GM19397 (cell line): Measurements from ENCODE around the gene GSK3A.

Source experiments
- ATAC-seq: cut with Tn5 transposase; IDR thresholded peaks from one replicate; pipeline ENCODE4 v1.9.1; 2021; ENCODE audit warnings: mild to moderate bottlenecking, moderate library complexity; ENCODE audit not compliant: unreplicated experiment

Gene GSK3A

DNA sequence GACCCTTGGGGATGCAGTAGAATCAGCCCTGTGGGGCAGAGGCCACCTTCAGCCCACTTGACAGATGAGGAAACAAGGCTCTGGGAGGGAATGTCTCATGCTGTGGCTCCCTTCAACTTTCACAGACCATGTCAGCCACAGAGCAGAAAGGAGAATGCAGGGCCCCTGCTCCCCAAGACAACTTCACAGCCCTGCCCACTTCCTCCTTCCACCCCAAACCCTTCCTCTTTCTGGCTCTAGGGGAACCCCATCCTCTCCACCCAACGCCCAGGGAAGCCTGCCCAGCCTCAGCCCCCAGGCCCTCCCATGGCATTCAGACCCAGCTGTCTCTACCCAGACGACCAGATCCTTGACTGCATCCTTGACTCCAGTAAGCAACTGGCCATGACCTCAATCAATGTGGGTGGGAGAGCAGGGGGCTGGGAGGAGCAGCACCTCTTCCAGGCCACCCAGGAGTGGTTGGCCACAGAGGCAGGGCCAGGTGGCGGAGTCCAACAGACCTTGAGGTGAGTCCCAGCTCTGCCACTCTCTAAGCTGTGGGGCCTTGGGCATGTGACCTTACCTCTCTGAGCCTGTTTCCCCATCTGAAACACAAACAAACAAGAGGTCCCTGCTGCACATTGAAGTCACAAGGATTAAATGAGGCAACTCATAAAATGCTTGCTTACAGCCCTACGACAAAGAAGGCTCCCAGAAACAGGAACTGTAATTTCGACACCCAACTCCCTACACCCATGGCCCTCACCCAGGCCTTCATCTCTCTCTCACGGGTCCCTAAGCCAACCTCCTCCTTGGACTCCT lies 40.7 kb downstream of the GSK3A start:
- ATAC-seq = peak; percentile 33

DNA sequence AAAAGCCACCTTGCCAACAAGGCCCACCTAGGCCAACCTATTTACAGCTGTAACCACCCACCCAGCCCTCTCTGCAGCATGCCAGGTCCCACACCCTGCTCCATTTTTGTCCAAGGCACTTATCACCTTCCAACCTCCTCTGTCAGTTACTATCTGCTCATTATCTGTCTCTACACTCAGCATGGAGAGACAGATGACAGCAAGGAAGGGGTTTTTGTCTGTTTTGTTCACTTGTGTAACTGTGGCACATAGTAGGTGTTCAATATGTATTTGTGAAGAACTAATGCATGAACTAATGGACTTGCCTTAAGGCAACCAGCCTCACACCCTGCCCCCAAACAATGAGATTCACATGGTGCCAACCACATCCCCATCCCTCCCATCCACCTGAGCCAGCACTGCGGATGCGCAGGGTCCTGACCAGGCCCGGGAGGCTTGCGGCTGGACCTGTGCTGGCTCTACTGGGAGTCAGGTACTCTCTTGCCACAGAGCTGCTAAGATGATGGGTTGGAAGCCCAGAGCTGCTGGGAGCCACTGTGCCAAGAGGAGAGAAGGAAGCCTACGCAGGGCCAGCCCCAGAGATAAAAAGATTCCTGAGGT lies 42.2 kb downstream of the GSK3A start:
- ATAC-seq = no peak

DNA sequence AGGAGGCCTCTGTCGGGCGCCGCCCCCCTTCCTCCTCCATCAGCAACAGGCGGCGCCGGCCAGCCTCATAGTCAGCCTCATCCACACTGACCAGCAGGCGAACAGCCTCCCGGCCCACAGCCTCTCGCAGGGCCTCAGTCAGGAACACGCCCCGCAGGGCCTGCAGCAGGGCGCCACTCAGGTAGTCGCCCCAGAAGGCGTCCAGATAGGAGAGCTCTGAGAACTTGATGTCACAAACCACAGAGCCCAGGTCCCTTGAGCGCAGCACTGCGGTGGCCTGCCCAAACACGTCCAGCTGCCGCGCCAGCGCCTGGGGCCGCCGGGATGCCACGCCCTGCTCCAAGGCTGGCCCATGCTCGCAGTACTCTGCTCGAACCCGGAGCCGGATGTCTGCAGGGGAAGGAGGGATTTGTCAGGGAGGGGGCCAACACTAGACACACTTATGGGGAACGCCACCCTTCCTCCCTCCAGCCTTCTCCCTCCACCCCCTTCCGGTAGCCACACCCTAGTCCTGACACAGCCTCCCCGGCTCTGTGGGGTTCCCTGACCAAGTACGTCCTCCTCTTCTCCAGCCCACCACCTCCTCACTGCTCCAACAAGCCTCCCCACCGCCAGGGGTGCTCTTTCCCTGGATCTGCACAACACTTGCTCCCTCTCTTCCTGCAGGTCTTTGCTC lies 42.8 kb downstream of the GSK3A start:
- peak; percentile 39 for ATAC-seq

DNA sequence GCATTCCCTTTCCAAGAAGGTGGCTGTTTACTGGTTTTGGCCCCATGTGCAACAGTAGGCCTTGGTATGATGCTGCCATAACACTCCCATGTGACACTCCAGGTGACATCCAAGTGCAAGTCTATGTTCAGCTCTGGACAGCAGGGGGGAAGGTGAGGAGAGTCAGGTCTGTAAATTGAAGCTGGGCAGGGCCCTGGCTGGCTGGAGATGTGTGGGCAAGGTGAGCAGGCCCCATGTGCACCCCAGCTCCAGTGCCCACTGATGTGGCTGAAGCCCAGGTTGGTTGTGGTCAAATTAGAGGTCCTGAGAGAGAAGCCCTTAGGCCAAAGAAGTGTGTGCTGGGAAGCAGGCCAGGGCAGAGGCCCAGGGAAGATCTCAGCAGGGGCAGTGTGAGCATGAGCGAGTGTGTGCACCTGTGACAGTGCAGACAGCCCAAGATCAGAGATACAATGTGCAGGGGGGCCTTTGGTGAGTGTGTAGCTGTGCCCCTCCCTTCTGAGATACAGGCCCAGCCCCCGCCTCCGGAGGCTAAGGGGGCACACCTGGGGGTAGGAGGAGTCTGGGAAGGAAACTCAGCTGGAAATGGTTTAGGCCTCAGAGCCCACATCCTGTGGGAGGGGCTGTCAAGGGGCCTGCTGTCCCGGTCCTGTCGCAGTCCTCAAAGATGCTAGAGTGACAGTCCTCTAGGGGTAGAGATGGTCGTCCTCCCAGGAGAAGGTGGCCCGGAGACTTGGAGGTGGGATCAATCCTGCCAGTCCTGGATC lies 43.5 kb downstream of the GSK3A start:
- peak; percentile 53 for ATAC-seq

DNA sequence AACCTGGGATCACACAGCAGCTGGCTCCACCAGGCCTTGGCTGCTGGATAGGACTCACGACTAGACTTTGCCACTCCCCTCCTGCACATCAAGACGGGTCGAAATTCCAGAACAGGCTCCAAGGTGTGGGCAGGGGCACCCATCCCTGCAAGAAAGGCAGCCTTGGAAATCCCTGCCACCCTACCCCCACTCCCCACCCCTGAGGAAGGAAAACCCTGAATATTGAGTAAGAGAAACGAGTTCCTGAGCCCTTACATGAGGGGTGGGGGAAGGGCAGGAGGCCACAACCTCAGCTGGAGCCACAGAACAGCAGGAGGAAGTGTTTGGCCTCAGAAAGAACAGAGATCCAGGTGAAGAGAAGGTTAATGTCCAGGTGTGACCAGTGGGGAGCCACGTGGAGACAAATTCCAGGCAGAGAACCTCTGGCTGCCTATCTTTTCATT lies 45.0 kb downstream of the GSK3A start:
- ATAC-seq = no peak

DNA sequence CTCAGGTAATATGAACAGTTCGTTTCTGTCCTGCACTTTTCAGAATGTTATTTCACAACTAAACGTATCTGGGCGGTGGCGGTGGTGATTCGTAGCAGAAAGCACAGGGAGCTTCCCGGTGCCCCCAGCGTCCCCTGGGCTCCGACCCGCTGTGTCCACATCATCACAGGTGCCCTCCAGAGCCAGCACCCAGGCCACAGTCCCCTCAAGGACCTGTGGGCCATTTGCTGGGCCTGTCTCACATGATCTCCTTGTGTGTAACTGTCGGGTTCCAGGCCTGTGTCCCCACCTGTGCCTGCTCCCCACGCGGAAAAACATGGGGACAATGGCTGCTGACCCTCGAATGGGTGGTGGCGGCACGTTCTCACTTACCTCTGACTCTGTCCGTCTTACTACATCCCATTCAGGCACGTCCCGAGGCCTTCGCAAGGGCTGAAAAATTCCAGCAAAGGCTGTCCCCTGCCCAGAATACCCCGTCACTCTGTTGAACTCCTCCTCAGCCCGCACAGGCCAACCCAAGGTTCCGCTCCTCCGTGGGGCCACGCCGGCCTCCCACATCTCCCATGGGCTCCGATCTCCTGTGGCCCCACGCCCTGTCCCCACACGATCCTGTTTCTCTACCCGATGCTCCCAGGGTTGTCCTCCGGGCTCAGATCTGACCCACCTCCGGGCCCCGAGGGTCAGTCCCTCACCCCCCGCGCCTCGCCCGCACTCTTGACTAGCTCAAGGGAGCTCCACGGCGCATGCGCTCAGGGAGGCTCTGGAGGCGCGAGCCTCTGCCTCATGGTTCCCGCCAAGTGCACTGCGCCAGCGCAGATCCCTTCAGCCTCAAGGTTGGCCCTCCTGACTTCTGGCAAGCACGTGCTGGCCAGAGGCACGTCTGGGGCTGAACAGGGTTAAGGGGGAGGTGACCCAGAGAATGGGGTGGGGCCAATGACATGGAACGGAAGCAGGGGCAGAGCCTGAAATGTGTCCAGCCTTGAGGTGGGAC lies 46.1 kb downstream of the GSK3A start:
- ATAC-seq = no peak

DNA sequence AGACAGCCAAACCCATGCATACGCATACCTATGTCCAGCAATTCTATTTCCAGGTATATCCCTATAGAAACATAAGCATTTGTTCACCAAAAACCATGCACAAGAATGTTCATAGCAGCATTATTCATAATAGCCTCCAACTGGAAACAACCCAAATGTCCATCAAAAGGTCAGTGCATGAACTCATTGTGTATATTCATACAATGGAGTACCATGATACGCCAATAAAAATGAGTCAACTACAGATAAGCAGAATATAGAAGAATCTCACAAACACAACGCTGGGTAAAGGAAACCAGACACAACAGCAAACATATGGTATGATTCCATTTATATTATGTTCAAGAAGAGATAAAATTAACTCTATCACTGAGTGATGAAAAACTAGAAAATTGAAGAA lies 48.7 kb downstream of the GSK3A start:
- ATAC-seq = no peak

DNA sequence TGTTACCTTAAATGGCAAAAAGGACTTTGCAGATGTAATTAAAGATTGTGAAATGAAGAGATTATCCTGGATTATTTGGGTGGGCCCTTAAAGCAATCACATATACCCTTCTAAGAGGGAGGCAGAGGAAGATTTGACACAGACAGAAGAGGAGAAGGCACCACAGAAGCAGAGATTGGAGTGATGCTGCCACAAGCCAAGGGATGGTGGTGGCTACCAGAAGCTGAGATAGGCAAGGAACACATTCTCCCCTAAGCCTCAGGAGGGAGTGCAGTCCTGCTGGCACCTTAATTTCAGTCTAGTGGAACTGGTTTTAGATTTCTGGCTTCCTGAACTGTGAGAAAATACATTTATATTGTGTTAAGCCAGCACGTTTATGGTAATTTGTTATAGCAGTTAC lies 49.1 kb downstream of the GSK3A start:
- ATAC-seq = no peak

DNA sequence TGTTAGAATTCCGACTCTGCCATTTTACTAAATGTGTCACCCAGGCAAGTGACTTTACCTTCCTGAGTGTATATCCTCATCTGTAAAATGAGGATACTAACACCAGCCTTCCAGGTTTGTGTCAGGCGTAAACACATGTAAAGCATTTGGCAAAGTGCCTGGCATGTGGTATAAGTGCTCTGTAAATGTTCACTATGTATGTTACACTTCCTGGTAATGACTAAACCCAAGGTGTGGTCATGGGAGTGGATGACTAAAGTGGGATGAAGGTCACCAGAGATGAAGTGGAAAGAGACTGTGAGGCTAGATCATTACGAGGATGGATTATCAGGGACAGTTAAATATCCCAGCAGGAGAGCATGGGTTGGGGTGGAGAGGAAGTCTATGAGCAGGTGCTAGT lies 50.5 kb downstream of the GSK3A start:
- no peak for ATAC-seq

DNA sequence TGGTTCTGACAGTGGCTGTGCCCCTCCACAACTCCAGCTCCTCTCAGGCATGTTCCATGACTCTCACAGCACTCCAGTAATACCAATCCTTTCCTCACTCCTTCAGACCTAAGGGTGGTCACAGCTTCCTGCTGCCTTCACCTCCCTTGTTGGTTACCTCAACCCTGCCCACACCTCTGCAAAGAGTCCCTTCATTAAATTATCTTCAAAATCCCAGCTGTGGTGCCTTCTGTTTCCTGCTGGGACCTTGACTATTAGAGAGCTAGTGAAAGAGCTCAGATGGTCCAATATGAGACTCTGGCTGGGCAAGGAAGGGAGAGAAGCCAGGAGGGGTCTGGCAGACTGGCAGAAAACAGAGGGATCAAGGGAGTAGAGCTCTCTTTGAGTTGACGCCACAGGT lies 51.1 kb downstream of the GSK3A start:
- no peak for ATAC-seq

DNA sequence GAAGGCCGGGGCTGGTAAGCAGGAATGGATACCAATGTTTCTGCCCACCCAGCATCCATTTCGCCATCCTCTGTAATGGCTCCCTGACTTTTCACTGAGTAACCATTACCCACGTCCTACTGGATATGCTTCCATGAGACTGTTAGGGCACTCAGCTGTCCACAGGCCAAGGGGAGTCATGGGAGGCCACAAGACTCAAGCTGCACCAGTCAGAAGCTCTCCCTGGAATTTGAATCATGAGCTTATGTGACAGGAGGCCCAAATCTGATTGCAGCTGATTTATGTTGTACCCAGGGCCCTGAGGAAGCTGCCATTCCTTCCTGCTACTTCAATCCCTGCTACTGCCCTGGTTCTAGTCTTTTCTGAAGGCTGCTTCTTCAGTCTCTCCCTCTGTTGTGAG lies 53.3 kb downstream of the GSK3A start:
- no peak for ATAC-seq

DNA sequence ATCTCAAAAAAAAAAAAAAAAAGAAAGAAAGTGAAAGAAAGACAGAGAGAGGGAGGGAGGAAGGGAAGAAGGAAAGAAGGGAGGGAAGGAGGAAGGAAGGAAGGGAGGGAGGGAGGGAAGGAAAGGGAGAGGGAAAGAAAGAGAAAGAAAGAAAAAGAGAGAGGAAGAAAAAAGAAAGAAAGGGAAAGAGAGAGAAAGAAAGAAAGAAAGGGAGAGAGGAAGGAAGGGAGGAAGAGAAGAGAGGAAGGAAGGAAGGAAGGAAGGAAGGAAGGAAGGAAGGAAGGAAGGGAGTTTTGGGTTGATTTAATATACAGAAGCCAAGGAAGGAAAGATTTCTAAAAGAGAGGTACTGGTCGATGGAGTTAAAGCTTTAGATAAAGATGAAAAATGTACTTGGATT lies 53.7 kb downstream of the GSK3A start:
- no peak for ATAC-seq

DNA sequence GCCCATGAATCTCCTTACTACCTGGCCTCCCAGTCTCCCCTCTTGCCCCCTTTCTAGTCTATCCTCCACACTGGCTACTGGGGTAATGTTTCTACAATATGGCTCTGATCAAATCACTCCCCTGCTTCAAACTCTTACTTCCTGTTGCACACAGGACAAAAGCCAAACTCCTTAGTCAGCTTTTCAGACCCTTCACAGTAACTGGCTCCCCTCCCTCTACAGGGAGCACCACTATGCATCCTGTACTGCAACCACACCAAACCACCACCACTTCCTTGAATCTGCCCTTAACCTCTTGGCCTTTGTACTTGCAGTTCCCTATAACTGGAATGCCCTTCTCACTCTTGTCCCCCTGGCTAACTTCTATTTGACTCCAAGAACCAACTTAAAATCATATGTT lies 57.1 kb downstream of the GSK3A start:
- no peak for ATAC-seq

DNA sequence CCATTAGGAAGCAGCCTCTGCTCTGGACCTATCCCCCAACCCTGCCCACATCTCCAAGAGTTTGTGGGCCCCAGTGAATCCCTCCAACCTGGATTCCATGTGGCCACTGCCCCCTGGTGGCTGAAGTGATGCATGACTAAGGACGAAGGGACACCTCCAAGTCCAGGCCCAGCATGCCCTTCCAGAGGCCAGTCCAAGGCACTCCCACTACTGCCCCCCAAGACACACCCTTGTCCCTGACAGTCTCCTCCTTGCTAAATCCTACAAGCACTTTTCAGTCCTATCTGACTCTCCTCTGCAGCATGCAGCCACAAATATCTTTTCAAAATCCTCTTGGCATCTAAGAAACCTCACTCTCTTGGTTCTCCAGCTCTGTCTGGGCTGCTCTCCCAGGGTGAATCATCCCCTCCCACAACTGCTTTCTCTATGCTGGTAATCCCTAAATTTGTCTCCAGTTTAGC lies 58.0 kb downstream of the GSK3A start:
- no peak for ATAC-seq
